ENCODE measurements around the gene OR13C3. TPM values are rescaled to one million over a fixed set of nuclear protein-coding genes. Genes with fewer than 3 reads are reported as not detected.

Gene OR13C3
- total and polyA plus RNA-seq, 2 of the 4 experiments (the other 2 are of a cell fraction): not detected

- H3K79me1 ChIP-seq (ENCODE audit: low read depth in 1 of 2, low read length in 2 of 2): no peaks in the 10 kb centered on the region
- ChIA-PET CTCF (no interaction called here), POLR2A (ENCODE audit: unreplicated experiment) (no interaction called here)
- H2BK5ac ChIP-seq (ENCODE audit: low read depth, low read length, poor library complexity, severe bottlenecking): no peak overlapping the region
- peaks cover 3% of the 10 kb centered on the region; the same call in 1 of the 2 replicates for H3K9me3 ChIP-seq (ENCODE audit: control insufficient read depth, insufficient read depth, low read length)
- dilution Hi-C loops (cut with HindIII; ENCODE audit: low sequenced_read_pairs, unreplicated experiment): no loop called here
- H3K27me3 ChIP-seq (ENCODE audit: control insufficient read depth, insufficient read depth, low read length): no peaks in the 10 kb centered on the region
- no peak overlapping the region for H2BK120ac ChIP-seq (ENCODE audit: low read depth, low read length)
- H2AK5ac ChIP-seq (ENCODE audit: low read depth, low read length): no peak overlapping the region
- no peak overlapping the region for H3K9ac ChIP-seq (ENCODE audit: low read depth, low read length)
- intact Hi-C loops (cut with micrococcal nuclease): no loop called here
- H4K91ac ChIP-seq (ENCODE audit: insufficient read depth, low read depth, low read length): no peak overlapping the region
- H4K5ac ChIP-seq (ENCODE audit: low read depth, low read length): no peak overlapping the region
- no peak overlapping the region for H4K8ac ChIP-seq (ENCODE audit: low read depth in 2 of 2, low read length in 2 of 2)
- H2AFZ ChIP-seq (replicated peaks; ENCODE audit: low read length, poor library complexity): no peak overlapping the region
- H3K36me3 ChIP-seq (ENCODE audit: control insufficient read depth, insufficient read depth, low read length): no peaks in the 10 kb centered on the region
- TF ChIP-seq, protein P1, sequence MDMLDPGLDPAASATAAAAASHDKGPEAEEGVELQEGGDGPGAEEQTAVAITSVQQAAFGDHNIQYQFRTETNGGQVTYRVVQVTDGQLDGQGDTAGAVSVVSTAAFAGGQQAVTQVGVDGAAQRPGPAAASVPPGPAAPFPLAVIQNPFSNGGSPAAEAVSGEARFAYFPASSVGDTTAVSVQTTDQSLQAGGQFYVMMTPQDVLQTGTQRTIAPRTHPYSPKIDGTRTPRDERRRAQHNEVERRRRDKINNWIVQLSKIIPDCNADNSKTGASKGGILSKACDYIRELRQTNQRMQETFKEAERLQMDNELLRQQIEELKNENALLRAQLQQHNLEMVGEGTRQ (IDR thresholded peaks at IDR 0.05; ENCODE audit: low read depth, low read length): no peak
- TF ChIP-seq ELK1 (IDR thresholded peaks at IDR 0.05; ENCODE audit: borderline replicate concordance, low read depth, low read length) (no peak), FOS (IDR thresholded peaks at IDR 0.05; ENCODE audit: low read depth, low read length) (no peak), RFX5 (IDR thresholded peaks at IDR 0.05; ENCODE audit: low read depth, low read length) (no peak), MAZ (IDR thresholded peaks at IDR 0.05; ENCODE audit: borderline replicate concordance, low read depth, low read length) (no peak), MXI1 (IDR thresholded peaks at IDR 0.05; ENCODE audit: borderline replicate concordance, low read depth, low read length) (no peak), RAD21 (IDR thresholded peaks at IDR 0.05; ENCODE audit: low read length) (no peak), MAFK (IDR thresholded peaks at IDR 0.05; ENCODE audit: low read depth, low read length) (no peak), CEBPB (IDR thresholded peaks at IDR 0.05; ENCODE audit: low read depth, low read length) (no peak), CHD1 (IDR thresholded peaks at IDR 0.05; ENCODE audit: low read depth, low read length) (no peak), SMC3 (IDR thresholded peaks at IDR 0.05; ENCODE audit: low read depth, low read length) (no peak), NFE2L2 (IDR thresholded peaks at IDR 0.05; ENCODE audit: low read depth, low read length) (no peak)
- TF ChIP-seq, protein P2, sequence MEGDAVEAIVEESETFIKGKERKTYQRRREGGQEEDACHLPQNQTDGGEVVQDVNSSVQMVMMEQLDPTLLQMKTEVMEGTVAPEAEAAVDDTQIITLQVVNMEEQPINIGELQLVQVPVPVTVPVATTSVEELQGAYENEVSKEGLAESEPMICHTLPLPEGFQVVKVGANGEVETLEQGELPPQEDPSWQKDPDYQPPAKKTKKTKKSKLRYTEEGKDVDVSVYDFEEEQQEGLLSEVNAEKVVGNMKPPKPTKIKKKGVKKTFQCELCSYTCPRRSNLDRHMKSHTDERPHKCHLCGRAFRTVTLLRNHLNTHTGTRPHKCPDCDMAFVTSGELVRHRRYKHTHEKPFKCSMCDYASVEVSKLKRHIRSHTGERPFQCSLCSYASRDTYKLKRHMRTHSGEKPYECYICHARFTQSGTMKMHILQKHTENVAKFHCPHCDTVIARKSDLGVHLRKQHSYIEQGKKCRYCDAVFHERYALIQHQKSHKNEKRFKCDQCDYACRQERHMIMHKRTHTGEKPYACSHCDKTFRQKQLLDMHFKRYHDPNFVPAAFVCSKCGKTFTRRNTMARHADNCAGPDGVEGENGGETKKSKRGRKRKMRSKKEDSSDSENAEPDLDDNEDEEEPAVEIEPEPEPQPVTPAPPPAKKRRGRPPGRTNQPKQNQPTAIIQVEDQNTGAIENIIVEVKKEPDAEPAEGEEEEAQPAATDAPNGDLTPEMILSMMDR (conservative IDR thresholded peaks at IDR 0.05; ENCODE audit: low read depth, low read length): no peak
- H3K4me1 ChIP-seq (ENCODE audit: control insufficient read depth, insufficient read depth, low read length): no peaks in the 10 kb centered on the region
- no peak overlapping the region for H3K4me2 ChIP-seq (ENCODE audit: low read depth, low read length)
- no peak for ATAC-seq (ENCODE audit: low read depth)
- no peak overlapping the region for H3K14ac ChIP-seq (replicated peaks; ENCODE audit: low read depth, low read length)
- DNase-seq: no peak
- H2AK9ac ChIP-seq (replicated peaks; ENCODE audit: low read depth, low read length, poor library complexity): no peak overlapping the region
- H3K23ac ChIP-seq (ENCODE audit: low read depth, low read length): no peak overlapping the region
- no peaks in the 10 kb centered on the region for H3K9me1 ChIP-seq (ENCODE audit: insufficient read depth, low read length)
- H3K4ac ChIP-seq (ENCODE audit: low read depth, low read length): no peak overlapping the region
- H3K18ac ChIP-seq (ENCODE audit: low read depth, low read length): no peak overlapping the region
- WGBS, 2 experiments (ENCODE audit: extremely low coverage in 2 of 2, insufficient read length in 1 of 2): no CpG with 5 or more reads among the region's 1 CpG
- no peak overlapping the region for H3K56ac ChIP-seq (ENCODE audit: extremely low read depth, insufficient read depth, low read length)
- BruUV-seq (replicated peaks): no TSS peak
- no peak overlapping the region for H2BK20ac ChIP-seq (ENCODE audit: low read depth, low read length)
- H2BK15ac ChIP-seq (ENCODE audit: low read depth, low read length): no peak overlapping the region
- H3K4me3 ChIP-seq (ENCODE audit: insufficient read depth, low read depth, low read length): no peak overlapping the region
- no peak overlapping the region for H3K27ac ChIP-seq (ENCODE audit: insufficient read depth, low read length)
- in situ Hi-C loops (cut with MboI; ENCODE audit: low sequenced_read_pairs): no loop called here
- no peaks in the 10 kb centered on the region for H4K20me1 ChIP-seq (ENCODE audit: insufficient read depth, low read length)
Measured at GRCh38 chr9:104553261-104553660, 16.6 kb upstream of the OR13C3 start.
